Measurements from ENCODE around the gene LAIR2. TPM values are rescaled to one million over a fixed set of nuclear protein-coding genes. Genes with fewer than 3 reads are reported as not detected.
A peak's percentile ranks its signal among the peaks of the same experiment; 100 is the strongest.

LAIR2 gene
- total and polyA plus RNA-seq, 2 of the 13 experiments (the other 11 are each of a cell fraction or from before 2014, with no cell fraction given) = 1.3 to 1.9 TPM

- TF ChIP-seq HOMEZ (CRISPR knock-in tag; IDR thresholded peaks at IDR 0.05; ENCODE audit: low read depth) (peak; percentile 38; the same call in 1 of the 2 replicates), CEBPZ (IDR thresholded peaks at IDR 0.05; ENCODE audit: low read length) (no peak), ZNF484 (CRISPR knock-in tag; IDR thresholded peaks at IDR 0.05; ENCODE audit: borderline replicate concordance, low read depth) (no peak; the same call in 1 of the 2 replicates), HBP1 (CRISPR knock-in tag; IDR thresholded peaks at IDR 0.05; ENCODE audit: low read depth) (peak; percentile 86; the same call in 1 of the 2 replicates), ETV6 (CRISPR knock-in tag; conservative IDR thresholded peaks at IDR 0.05) (peak; percentile 73; the same call in 1 of the 2 replicates), ARID4A (CRISPR knock-in tag; IDR thresholded peaks at IDR 0.05; ENCODE audit: borderline replicate concordance) (no peak), ELF1 (CRISPR knock-in tag; IDR thresholded peaks at IDR 0.05) (no peak), HNRNPK (IDR thresholded peaks at IDR 0.05; ENCODE audit: low read depth, low read length, poor library complexity, severe bottlenecking) (no peak), SALL1 (CRISPR knock-in tag; IDR thresholded peaks at IDR 0.05) (0 out of 2 replicates have a peak, but pooled peaks have one; percentile 43), SOX13 (IDR thresholded peaks at IDR 0.05) (no peak), SOX13 (CRISPR knock-in tag; conservative IDR thresholded peaks at IDR 0.05 in 1 of 2, IDR thresholded peaks at IDR 0.05 in 1 of 2) (0 out of 4 replicates have a peak, but pooled peaks of 1 of the 2 experiments have one; percentile 32), HNF1A (IDR thresholded peaks at IDR 0.05; ENCODE audit: low read depth) (no peak), HNF1A (CRISPR knock-in tag; IDR thresholded peaks at IDR 0.05; ENCODE audit: borderline replicate concordance) (no peak), FOSL2 (CRISPR knock-in tag; IDR thresholded peaks at IDR 0.05) (peak; percentile 33; the same call in 1 of the 2 replicates)
Observed at GRCh38 chr19:54517483-54517882, 14.9 kb downstream of the LAIR2 start (continued).
